HepG2 (cell line): ENCODE results near the gene DMXL1. TPM values are rescaled to one million over a fixed set of nuclear protein-coding genes. Genes with fewer than 3 reads are reported as not detected.

Source experiments
- ATAC-seq: fragments of 200-7000 bp; cut with Tn5 transposase; 3 replicates; pipeline ENCODE4 v1.9.1; 2020; ENCODE audit warnings: mild to moderate bottlenecking, moderate library complexity
- BruUV-seq: library from RNA; stranded (reverse); fragments of 400-500 nt; replicated peaks from 2 replicates; lab custom pipeline; 2021; lab: Mats Ljungman, UMichigan
- CTCF ChIA-PET: fragments of 300-600 bp; formaldehyde crosslinking; extraction: SDS; loops from one replicate; lab custom pipeline; 2021; ENCODE audit warnings: low total read pairs, inconsistent platforms, low intra/inter-chr PET ratio; lab: Yijun Ruan, JAX
- POLR2A ChIA-PET: fragments of 350-600 bp; sonication (Branson Sonifier 250); formaldehyde crosslinking; loops from one replicate; lab custom pipeline; 2020; ENCODE audit warnings: antibody characterized with exemption, inconsistent platforms; lab: Yijun Ruan, JAX
- DNase-seq: peaks from one replicate; pipeline ENCODE4 v3.0.0-alpha.2; 2015; ENCODE audit warnings: low spot score
- FAIRE-seq: peaks from 3 replicates; lab custom pipeline; 2011; peaks lifted over from hg19 to GRCh38; lab: Jason Lieb, UNC
- H2AFZ ChIP-seq: one replicate; pipeline ENCODE4 v1.6.1; 2011; ENCODE audit warnings: low read length, inconsistent platforms
- H3K27ac ChIP-seq: fragments of 300-600 bp; 3 replicates; pipeline ENCODE4 v1.8.0; 2011; ENCODE audit warnings: mixed run types, mild to moderate bottlenecking, mixed read lengths, low read length, inconsistent platforms; ENCODE audit not compliant: insufficient read depth; ENCODE audit errors: extremely low read length
- H3K27me3 ChIP-seq, 2 experiments: fragments of 200-600 bp in 1 of 2; 2 replicates in 1 of 2; 3 replicates in 1 of 2; pipeline versions ENCODE4 v1.6.0 to v1.8.0; 2011; ENCODE audit warnings: low read length in 2 of 2, mild to moderate bottlenecking in 2 of 2, moderate library complexity in 2 of 2, inconsistent platforms in 1 of 2; ENCODE audit not compliant: insufficient read depth in 2 of 2, control insufficient read depth in 1 of 2
- H3K36me3 ChIP-seq, 2 experiments: fragments of 200-600 bp in 1 of 2; replicated peaks in 1 of 2; 2 replicates in 1 of 2; 3 replicates in 1 of 2; pipeline versions ENCODE4 v1.5.1 to v1.8.0; 2011; ENCODE audit warnings: low read length in 2 of 2, inconsistent platforms in 1 of 2; ENCODE audit not compliant: insufficient read depth in 2 of 2, control insufficient read depth in 1 of 2
- H3K4me1 ChIP-seq: 2 replicates; pipeline ENCODE4 v1.5.1; 2012; ENCODE audit warnings: low read length, inconsistent platforms; ENCODE audit not compliant: insufficient read depth
- H3K4me2 ChIP-seq: 2 replicates; pipeline ENCODE4 v1.6.0; 2011; ENCODE audit warnings: low read depth, low read length, inconsistent platforms
- H3K4me3 ChIP-seq, 3 experiments: fragments of 200-600 bp in 1 of 3; sonication (generic), shearing (Covaris generic) in 1 of 3; replicated peaks in 1 of 3; 2 replicates each; pipeline ENCODE4 v1.5.1; 2011 to 2016; ENCODE audit warnings: low read length in 3 of 3, inconsistent platforms in 2 of 3, low read depth in 2 of 3, mild to moderate bottlenecking in 2 of 3, control low read depth in 1 of 3, mixed read lengths in 1 of 3; ENCODE audit not compliant: insufficient read depth in 1 of 3
- H3K79me2 ChIP-seq: one replicate; pipeline ENCODE4 v1.6.1; 2011; ENCODE audit warnings: low read length, inconsistent platforms; ENCODE audit not compliant: insufficient read depth
- H3K9ac ChIP-seq: 2 replicates; pipeline ENCODE4 v1.6.0; 2011; ENCODE audit warnings: mild to moderate bottlenecking, low read depth, low read length, inconsistent platforms; ENCODE audit not compliant: insufficient read depth
- H3K9me3 ChIP-seq: 2 replicates; pipeline ENCODE4 v1.5.1; 2012; ENCODE audit warnings: mild to moderate bottlenecking, low read length
- H4K20me1 ChIP-seq: 2 replicates; pipeline ENCODE4 v1.6.0; 2011; ENCODE audit warnings: inconsistent platforms, mild to moderate bottlenecking, low read length, moderate library complexity; ENCODE audit not compliant: insufficient read depth
- ATF7-NPFF ChIP-seq: sonication (generic); formaldehyde crosslinking; IDR thresholded peaks from 2 replicates; pipeline ENCODE4 v1.8.1; 2023; ENCODE audit warnings: mild to moderate bottlenecking, low read depth, missing genetic modification reagents, moderate library complexity
- HCFC1 ChIP-seq: fragments of 150-350 bp; IDR thresholded peaks from 2 replicates; pipeline ENCODE4 v1.6.1; 2014; ENCODE audit warnings: low read depth, low read length
- IRX3 ChIP-seq: sonication (generic); formaldehyde crosslinking; IDR thresholded peaks from 2 replicates; pipeline ENCODE4 v1.8.1; 2023; ENCODE audit warnings: mild to moderate bottlenecking, low read depth, missing genetic modification reagents, borderline replicate concordance
- NFYB ChIP-seq: sonication (generic); formaldehyde crosslinking; IDR thresholded peaks from 2 replicates; pipeline ENCODE4 v1.4.0; 2020; ENCODE audit warnings: missing genetic modification reagents
- NR2F6 ChIP-seq, 2 experiments: IDR thresholded peaks; 2 replicates each; pipeline ENCODE4 v1.6.1; 2016; ENCODE audit warnings: antibody characterized with exemption in 1 of 2, mild to moderate bottlenecking in 1 of 2
- PLSCR1 ChIP-seq: sonication (generic); formaldehyde crosslinking; IDR thresholded peaks from 2 replicates; pipeline ENCODE4 v1.5.0; 2020; ENCODE audit warnings: missing genetic modification reagents, mild to moderate bottlenecking, borderline replicate concordance
- SMC3 ChIP-seq: IDR thresholded peaks from 2 replicates; pipeline ENCODE4 v1.6.1; 2011; ENCODE audit warnings: low read length, improper control_type of control experiment
- ZNF326 ChIP-seq: sonication (generic); formaldehyde crosslinking; IDR thresholded peaks from 2 replicates; pipeline ENCODE4 v1.4.0; 2020; ENCODE audit warnings: missing genetic modification reagents, borderline replicate concordance
- ZNF407 ChIP-seq: sonication (generic); formaldehyde crosslinking; IDR thresholded peaks from one replicate; pipeline ENCODE4 v1.5.1; 2020; ENCODE audit warnings: mild to moderate bottlenecking, missing genetic modification reagents; ENCODE audit errors: not compliant biosample characterization
- ZNF616 ChIP-seq: sonication (generic); formaldehyde crosslinking; IDR thresholded peaks from 2 replicates; pipeline ENCODE4 v1.5.0; 2020; ENCODE audit warnings: low read depth, mild to moderate bottlenecking, missing genetic modification reagents
- ZNF674 ChIP-seq: sonication (generic); formaldehyde crosslinking; IDR thresholded peaks from 2 replicates; pipeline ENCODE4 v1.5.0; 2020; ENCODE audit warnings: low read depth, mild to moderate bottlenecking, missing genetic modification reagents
- ZNF740 ChIP-seq: sonication (generic); formaldehyde crosslinking; IDR thresholded peaks from 2 replicates; pipeline ENCODE4 v1.4.0; 2020; ENCODE audit warnings: missing genetic modification reagents
- in situ Hi-C: cut with HindIII; loops from 2 replicates; pipeline ENCODE4 v1.10.0; 2017; ENCODE audit warnings: low pct_unique_long_range_greater_than_20kb; ENCODE audit not compliant: extremely low pct_ligation_motif_present
- intact Hi-C: fragments of 100-400 bp; cut with micrococcal nuclease; formaldehyde crosslinking; loops from one replicate; pipeline ENCODE4 v1.10.0; 2022; ENCODE audit not compliant: unreplicated experiment
- polyA plus RNA-seq, 8 experiments: library from polyadenylated mRNA; depleted of rRNA in 3 of 8; stranded (reverse) in 7 of 8; unstranded in 1 of 8; fragments of >200 nt; fragmentation: Illumina TruSeq in 4 of 8; extraction: Trizol in 4 of 8; gene quantifications; 2 replicates each; pipeline versions ENCODE4 v1.2.1 to v1.2.3, GENCODE V29; 2011 to 2016; ENCODE audit warnings: low read depth in 4 of 8, missing spikeins in 1 of 8, mixed read lengths in 1 of 8; ENCODE audit not compliant: insufficient read depth in 1 of 8
- total RNA-seq, 5 experiments: library from RNA; depleted of rRNA; stranded (reverse); fragments of >200 nt; fragmentation: Illumina TruSeq; extraction: Trizol; gene quantifications; 2 replicates each; pipeline ENCODE4 v1.2.3, GENCODE V29; 2016; ENCODE audit warnings: low read depth in 1 of 5
- TF ChIP-seq, protein P1 (sequence below): fragments of 450-650 bp; IDR thresholded peaks from 2 replicates; pipeline ENCODE4 v1.6.1; 2017; ENCODE audit warnings: mild to moderate bottlenecking

The DMXL1 gene
- total and polyA plus RNA-seq, 2 of the 13 experiments (the other 11 are each of a cell fraction or from before 2014, with no cell fraction given): 6.9 to 18.6 TPM

DNA sequence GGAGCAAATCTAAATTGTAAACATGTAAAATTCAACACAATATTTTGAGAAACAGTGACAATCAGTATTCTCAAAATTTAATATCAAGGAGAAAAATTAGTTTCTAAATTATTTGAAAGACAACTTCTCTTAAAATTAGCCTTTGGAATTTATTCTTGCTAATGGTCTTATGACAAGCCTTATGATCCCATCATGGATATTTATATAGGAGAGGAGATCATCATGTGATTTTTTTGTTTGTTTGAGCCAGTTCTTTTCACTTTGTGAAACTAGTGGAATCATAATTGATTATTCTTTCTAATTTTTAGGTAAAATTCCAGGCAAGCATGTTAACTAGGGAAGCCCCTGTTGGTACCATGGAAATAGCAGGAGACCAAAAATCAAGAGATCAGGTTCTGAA, 24.7 kb downstream of the DMXL1 start:
- DNase-seq (no peak), ATAC-seq (no peak), FAIRE-seq (no peak)
- intact Hi-C loops: no loop called here
- Histone ChIP-seq H3K4me3 (no peak overlapping the region), H3K9ac (no peak overlapping the region), H3K36me3 (peaks cover 0 to 5% of the 10 kb centered on the region in 2 experiments; a peak in 2 of 5 replicates), H3K9me3 (no peaks in the 10 kb centered on the region), H3K27me3 (no peaks in the 10 kb centered on the region), H3K4me2 (no peak overlapping the region), H3K27ac (no peak overlapping the region), H4K20me1 (no peaks in the 10 kb centered on the region; the same call in 1 of the 2 replicates), H2AFZ (no peak overlapping the region), H3K79me2 (peaks cover 10% of the 10 kb centered on the region), H3K4me1 (no peaks in the 10 kb centered on the region)
- ChIA-PET CTCF (no interaction called here), POLR2A (no interaction called here)
- BruUV-seq: no TSS peak
- in situ Hi-C loops: no loop called here
- no peak for TF ChIP-seq ZNF326 (CRISPR knock-in tag)
- no peak for TF ChIP-seq IRX3 (CRISPR knock-in tag)
- TF ChIP-seq ZNF407: no peak
- TF ChIP-seq, protein P1, sequence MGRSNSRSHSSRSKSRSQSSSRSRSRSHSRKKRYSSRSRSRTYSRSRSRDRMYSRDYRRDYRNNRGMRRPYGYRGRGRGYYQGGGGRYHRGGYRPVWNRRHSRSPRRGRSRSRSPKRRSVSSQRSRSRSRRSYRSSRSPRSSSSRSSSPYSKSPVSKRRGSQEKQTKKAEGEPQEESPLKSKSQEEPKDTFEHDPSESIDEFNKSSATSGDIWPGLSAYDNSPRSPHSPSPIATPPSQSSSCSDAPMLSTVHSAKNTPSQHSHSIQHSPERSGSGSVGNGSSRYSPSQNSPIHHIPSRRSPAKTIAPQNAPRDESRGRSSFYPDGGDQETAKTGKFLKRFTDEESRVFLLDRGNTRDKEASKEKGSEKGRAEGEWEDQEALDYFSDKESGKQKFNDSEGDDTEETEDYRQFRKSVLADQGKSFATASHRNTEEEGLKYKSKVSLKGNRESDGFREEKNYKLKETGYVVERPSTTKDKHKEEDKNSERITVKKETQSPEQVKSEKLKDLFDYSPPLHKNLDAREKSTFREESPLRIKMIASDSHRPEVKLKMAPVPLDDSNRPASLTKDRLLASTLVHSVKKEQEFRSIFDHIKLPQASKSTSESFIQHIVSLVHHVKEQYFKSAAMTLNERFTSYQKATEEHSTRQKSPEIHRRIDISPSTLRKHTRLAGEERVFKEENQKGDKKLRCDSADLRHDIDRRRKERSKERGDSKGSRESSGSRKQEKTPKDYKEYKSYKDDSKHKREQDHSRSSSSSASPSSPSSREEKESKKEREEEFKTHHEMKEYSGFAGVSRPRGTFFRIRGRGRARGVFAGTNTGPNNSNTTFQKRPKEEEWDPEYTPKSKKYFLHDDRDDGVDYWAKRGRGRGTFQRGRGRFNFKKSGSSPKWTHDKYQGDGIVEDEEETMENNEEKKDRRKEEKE: no peak
- no peak for TF ChIP-seq ZNF740
- TF ChIP-seq NFYB: no peak
- TF ChIP-seq ATF7-NPFF (CRISPR knock-in tag): no peak
- TF ChIP-seq SMC3: no peak
- no peak for TF ChIP-seq HCFC1
- no peak for TF ChIP-seq NR2F6 (IDR thresholded peaks at IDR 0.05)
- TF ChIP-seq NR2F6 (CRISPR knock-in tag; IDR thresholded peaks at IDR 0.05): no peak
- no peak for TF ChIP-seq ZNF674 (CRISPR knock-in tag)
- no peak for TF ChIP-seq ZNF616 (CRISPR knock-in tag)
- no peak for TF ChIP-seq PLSCR1 (CRISPR knock-in tag)
